Panc1 (cell line): ENCODE data around the gene INPP5D.

ENCODE experiments used
- POLR2AphosphoS5 ChIP-seq: IDR thresholded peaks from 2 replicates; pipeline ENCODE4 v1.6.1; 2012; ENCODE audit warnings: mild to moderate bottlenecking, low read depth, low read length, moderate library complexity
- TF ChIP-seq, protein P1 (sequence below): fragments of 450-650 bp; IDR thresholded peaks from 2 replicates; pipeline ENCODE4 v1.5.1; 2017; ENCODE audit warnings: mild to moderate bottlenecking

DNA sequence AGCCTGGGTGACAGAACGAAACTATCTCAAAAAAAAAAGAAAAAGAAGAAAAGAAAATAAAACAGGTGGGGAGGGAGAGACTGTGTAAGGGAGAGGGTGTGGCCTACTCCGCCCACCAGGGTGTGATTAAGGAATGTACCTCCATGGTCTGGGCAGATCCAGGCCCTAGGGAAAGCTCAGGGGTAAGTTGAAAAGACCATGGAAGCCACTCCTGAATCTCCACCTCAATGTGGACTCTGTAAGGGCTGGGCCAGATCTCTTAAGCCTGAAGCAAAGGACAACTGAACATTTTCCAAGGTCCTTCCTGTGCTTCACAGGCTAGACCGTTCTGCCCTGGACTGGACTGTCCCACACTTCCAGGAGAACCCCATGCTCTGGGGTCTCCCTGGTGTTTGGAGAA, 181.7 kb downstream of the INPP5D start:
- TF ChIP-seq, protein P1, sequence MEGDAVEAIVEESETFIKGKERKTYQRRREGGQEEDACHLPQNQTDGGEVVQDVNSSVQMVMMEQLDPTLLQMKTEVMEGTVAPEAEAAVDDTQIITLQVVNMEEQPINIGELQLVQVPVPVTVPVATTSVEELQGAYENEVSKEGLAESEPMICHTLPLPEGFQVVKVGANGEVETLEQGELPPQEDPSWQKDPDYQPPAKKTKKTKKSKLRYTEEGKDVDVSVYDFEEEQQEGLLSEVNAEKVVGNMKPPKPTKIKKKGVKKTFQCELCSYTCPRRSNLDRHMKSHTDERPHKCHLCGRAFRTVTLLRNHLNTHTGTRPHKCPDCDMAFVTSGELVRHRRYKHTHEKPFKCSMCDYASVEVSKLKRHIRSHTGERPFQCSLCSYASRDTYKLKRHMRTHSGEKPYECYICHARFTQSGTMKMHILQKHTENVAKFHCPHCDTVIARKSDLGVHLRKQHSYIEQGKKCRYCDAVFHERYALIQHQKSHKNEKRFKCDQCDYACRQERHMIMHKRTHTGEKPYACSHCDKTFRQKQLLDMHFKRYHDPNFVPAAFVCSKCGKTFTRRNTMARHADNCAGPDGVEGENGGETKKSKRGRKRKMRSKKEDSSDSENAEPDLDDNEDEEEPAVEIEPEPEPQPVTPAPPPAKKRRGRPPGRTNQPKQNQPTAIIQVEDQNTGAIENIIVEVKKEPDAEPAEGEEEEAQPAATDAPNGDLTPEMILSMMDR, result no peak
- TF ChIP-seq POLR2AphosphoS5, result no peak
